Sigmoid colon (tissue), 7 donors: ENCODE results near the gene TAMALIN. TPM values are rescaled to one million over a fixed set of nuclear protein-coding genes. Genes with fewer than 3 reads are reported as not detected.
A peak's percentile ranks its signal among the peaks of the same experiment; 100 is the strongest.

Source experiments
- DNase-seq: peaks from one replicate; pipeline ENCODE4 v3.0.0-alpha.2; 2019
- H3K27ac ChIP-seq, 4 donors: fragments of 200-600 bp; sonication (generic); one replicate each; pipeline ENCODE4 v1.5.1; 2016 to 2019; ENCODE audit warnings: mild to moderate bottlenecking in 1 of 4
- H3K27me3 ChIP-seq, 3 donors: fragments of 200-600 bp; sonication (generic); one replicate each; pipeline ENCODE4 v1.5.1; 2019; ENCODE audit warnings: mild to moderate bottlenecking in 1 of 3
- H3K36me3 ChIP-seq, 4 donors: fragments of 200-600 bp; sonication (generic); one replicate each; pipeline ENCODE4 v1.5.1; 2016 to 2019
- H3K4me1 ChIP-seq, 4 donors: fragments of 200-600 bp; sonication (generic); one replicate each; pipeline ENCODE4 v1.5.1; 2017 to 2019
- H3K4me3 ChIP-seq, 4 donors: fragments of 200-600 bp; sonication (generic); one replicate each; pipeline ENCODE4 v1.5.1; 2017 to 2019; ENCODE audit warnings: mild to moderate bottlenecking in 2 of 4, moderate library complexity in 1 of 4
- H3K9me3 ChIP-seq, 4 donors: fragments of 200-600 bp in 3 of 4; sonication (generic) in 3 of 4; one replicate each; pipeline versions ENCODE4 v1.5.1 to v1.6.1; 2013 to 2019
- CTCF ChIP-seq, 4 experiments: fragments of 450-650 bp in 3 of 4; fragments of 200-600 bp in 1 of 4; IDR thresholded peaks; one replicate each; pipeline ENCODE4 v1.5.1; 2016 to 2019; ENCODE audit warnings: antibody characterized with exemption in 4 of 4, mild to moderate bottlenecking in 3 of 4, moderate library complexity in 2 of 4
- EP300 ChIP-seq, 4 donors: sonication (generic); formaldehyde crosslinking; IDR thresholded peaks; one replicate each; pipeline ENCODE4 v1.6.1; 2017; ENCODE audit warnings: antibody characterized with exemption in 4 of 4
- POLR2A ChIP-seq, 2 donors: fragments of 450-650 bp; IDR thresholded peaks; one replicate each; pipeline ENCODE4 v1.6.1; 2016; ENCODE audit warnings: antibody characterized with exemption in 2 of 2, mild to moderate bottlenecking in 2 of 2, moderate library complexity in 2 of 2
- POLR2AphosphoS5 ChIP-seq, 4 donors: sonication (generic); formaldehyde crosslinking; IDR thresholded peaks; one replicate each; pipeline ENCODE4 v1.6.1; 2017; ENCODE audit warnings: antibody characterized with exemption in 4 of 4
- WGBS, 2 donors: extraction: QIAGEN DNeasy Blood & Tissue Kit; methylation state at CpG; one replicate each; pipeline ENCODE4 v1.1.7; 2013; 5-methylcytosine and 5-hydroxymethylcytosine counted together
- intact Hi-C: fragments of 100-400 bp; cut with DNase I; formaldehyde crosslinking; loops from one replicate; pipeline ENCODE4 v1.15.1; 2023
- polyA plus RNA-seq, 3 donors: library from polyadenylated mRNA; stranded (reverse); fragments of 200-250 nt; gene quantifications; one replicate each; pipeline ENCODE4 v1.2.3, GENCODE V29; 2013
- total RNA-seq, 4 donors: library from RNA; depleted of rRNA; stranded (reverse); fragments of >200 nt; gene quantifications; one replicate each; pipeline ENCODE4 v1.1.0, GENCODE V29; 2016
- donor health status: healthy with polysubstance abuse.
- donor health status: Bipolar disorder and iron deficiency.
- donor health status: healthy.

The TAMALIN gene
- total and polyA plus RNA-seq, 7 donors, result 4.2 to 17.0 (median 9.4) TPM

GRCh38 chr12:52042706-52043385 is 36.1 kb downstream of the TAMALIN start:
- H3K27ac ChIP-seq, result peak overlapping the region; percentile 90 to 96 (median 92)
- no peaks in the 10 kb centered on the region for H3K9me3 ChIP-seq
- 79 to 85% methylated on average over 8 of the region's 8 CpGs for WGBS, 2 donors
- peaks cover 0 to 66% (median 50%) of the 10 kb centered on the region in 4 donors for H3K4me1 ChIP-seq
- intact Hi-C loops, result no loop called here
- no peaks in the 10 kb centered on the region for H3K36me3 ChIP-seq
- H3K4me3 ChIP-seq, result no peak overlapping the region
- TF ChIP-seq CTCF (IDR thresholded peaks at IDR 0.05) (no peak), POLR2AphosphoS5 (IDR thresholded peaks at IDR 0.05) (no peak), EP300 (IDR thresholded peaks at IDR 0.05) (no peak), POLR2A (IDR thresholded peaks at IDR 0.05) (no peak)
- DNase-seq, result peak; percentile 70
- no peaks in the 10 kb centered on the region for H3K27me3 ChIP-seq

GRCh38 chr12:52043386-52044212 is 36.9 kb downstream of the TAMALIN start:
- intact Hi-C loops, result no loop called here
- 82 to 85% methylated on average over 21 of the region's 21 CpGs for whole genome bisulfite sequencing, 2 donors
- H3K36me3 ChIP-seq, result no peaks in the 10 kb centered on the region
- H3K4me3 ChIP-seq, result peak overlapping the region in 2 of 4 donors; percentile 1 to 11
- DNase-seq, result peak; percentile 90
- no peaks in the 10 kb centered on the region for H3K27me3 ChIP-seq
- H3K4me1 ChIP-seq, result peaks cover 0 to 59% (median 43%) of the 10 kb centered on the region in 4 donors
- H3K27ac ChIP-seq, result peak overlapping the region; percentile 90 to 96 (median 92)
- no peaks in the 10 kb centered on the region for H3K9me3 ChIP-seq
- TF ChIP-seq CTCF (IDR thresholded peaks at IDR 0.05) (no peak), POLR2AphosphoS5 (IDR thresholded peaks at IDR 0.05) (peak in 3 of 4 donors; percentile 39 to 72 (median 54)), EP300 (IDR thresholded peaks at IDR 0.05) (peak; percentile 47 to 96 (median 88))

- H3K27ac ChIP-seq, result peak overlapping the region; percentile 90 to 96 (median 92)
- intact Hi-C loops, result no loop called here
- peak; percentile 97 for DNase-seq
- no peaks in the 10 kb centered on the region for H3K9me3 ChIP-seq
- no peaks in the 10 kb centered on the region for H3K27me3 ChIP-seq
- H3K4me1 ChIP-seq, result peaks cover 0 to 56% (median 41%) of the 10 kb centered on the region in 4 donors
- WGBS, 2 donors, result 80 to 82% methylated on average over 18 of the region's 18 CpGs
- peak; percentile 66 to 87 (median 78) for TF ChIP-seq POLR2AphosphoS5 (IDR thresholded peaks at IDR 0.05)
- TF ChIP-seq CTCF (IDR thresholded peaks at IDR 0.05), result no peak
- peak; percentile 58 to 96 (median 75) for TF ChIP-seq EP300 (IDR thresholded peaks at IDR 0.05)
- TF ChIP-seq POLR2A (IDR thresholded peaks at IDR 0.05), result peak in 1 of 2 donors; percentile 40
- H3K4me3 ChIP-seq, result peak overlapping the region in 2 of 4 donors; percentile 1 to 11
- H3K36me3 ChIP-seq, result no peaks in the 10 kb centered on the region
Measured at GRCh38 chr12:52044292-52044983, 37.7 kb downstream of the TAMALIN start.

- H3K4me1 ChIP-seq, result peaks cover 0 to 67% (median 51%) of the 10 kb centered on the region in 4 donors
- intact Hi-C loops, result no loop called here
- no peak overlapping the region for H3K4me3 ChIP-seq
- H3K9me3 ChIP-seq, result no peaks in the 10 kb centered on the region
- DNase-seq, result peak; percentile 78
- peak overlapping the region; percentile 90 to 96 (median 92) for H3K27ac ChIP-seq
- WGBS, 2 donors, result 8 to 24% methylated on average over 4 of the region's 4 CpGs
- TF ChIP-seq POLR2AphosphoS5 (IDR thresholded peaks at IDR 0.05) (peak in 1 of 4 donors; percentile 9), EP300 (IDR thresholded peaks at IDR 0.05) (no peak)
- H3K36me3 ChIP-seq, result no peaks in the 10 kb centered on the region
- H3K27me3 ChIP-seq, result no peaks in the 10 kb centered on the region
Measured at GRCh38 chr12:52045794-52046199, 39.1 kb downstream of the TAMALIN start.
